HCT116 (cell line): ENCODE data around the gene SPEM3. TPM values are rescaled to one million over a fixed set of nuclear protein-coding genes. Genes with fewer than 3 reads are reported as not detected.

ENCODE experiments used
- ATAC-seq: fragments of 200-7000 bp; cut with Tn5 transposase; 2 replicates; pipeline ENCODE4 v1.9.1; 2020; ENCODE audit warnings: mild to moderate bottlenecking, moderate library complexity
- BruUV-seq: library from RNA; stranded (reverse); fragments of 400-500 nt; replicated peaks from 2 replicates; lab custom pipeline; 2021; lab: Mats Ljungman, UMichigan
- CTCF ChIA-PET: fragments of 300-600 bp; sonication (Branson Sonifier 250); formaldehyde crosslinking; loops from one replicate; lab custom pipeline; 2021; ENCODE audit warnings: antibody characterized with exemption; lab: Charles Lee
- POLR2A ChIA-PET: fragments of 300-600, 350-600 bp; sonication (Branson Sonifier 250); formaldehyde crosslinking; loops from one replicate; lab custom pipeline; 2021; ENCODE audit warnings: antibody characterized with exemption; lab: Charles Lee
- RAD21 ChIA-PET, 2 experiments: fragments of 300-600 bp; sonication (Branson Sonifier 250); formaldehyde crosslinking; loops; one replicate each; lab custom pipeline; 2023; ENCODE audit warnings: low total read pairs in 2 of 2; ENCODE audit not compliant: uncharacterized antibody in 2 of 2, unreplicated experiment in 2 of 2, low non-redundant PET in 1 of 2; lab: Charles Lee
- DNase-seq: peaks from one replicate; pipeline ENCODE4 v3.0.0-alpha.2; 2010; ENCODE audit warnings: low read depth, low spot score
- H2AFZ ChIP-seq: fragments of 200-600 bp; shearing (Covaris generic), sonication (generic); 2 replicates; pipeline ENCODE4 v1.6.1; 2017; ENCODE audit warnings: low read depth, mixed run types, mixed read lengths, antibody characterized with exemption, low read length; ENCODE audit not compliant: poor library complexity, severe bottlenecking
- H3K27ac ChIP-seq: 2 replicates; pipeline ENCODE4 v1.5.1; 2012; ENCODE audit warnings: low read depth, low read length
- H3K27me3 ChIP-seq: fragments of 200-600 bp; sonication (generic); 2 replicates; pipeline ENCODE4 v1.6.1; 2016; ENCODE audit warnings: mixed run types, low read length, mixed read lengths; ENCODE audit not compliant: insufficient read depth
- H3K36me3 ChIP-seq, 2 experiments: fragments of 200-500 bp in 1 of 2; fragments of 200-600 bp in 1 of 2; sonication (Bioruptor generic) in 1 of 2; sonication (generic) in 1 of 2; 2 replicates each; pipeline versions ENCODE4 v1.5.1 to v1.6.1; 2014 to 2016; ENCODE audit warnings: low read length in 2 of 2, inconsistent platforms in 1 of 2, mixed read lengths in 1 of 2, mixed run types in 1 of 2; ENCODE audit not compliant: insufficient read depth in 2 of 2, control insufficient read depth in 1 of 2
- H3K4me1 ChIP-seq, 2 experiments: fragments of 200-600 bp in 1 of 2; sonication (generic) in 1 of 2; 2 replicates each; pipeline versions ENCODE4 v1.5.1 to v1.6.1; 2012 to 2017; ENCODE audit warnings: low read length in 2 of 2, inconsistent platforms in 1 of 2, mild to moderate bottlenecking in 1 of 2, mixed read lengths in 1 of 2, mixed run types in 1 of 2, moderate library complexity in 1 of 2; ENCODE audit not compliant: insufficient read depth in 2 of 2, control insufficient read depth in 1 of 2
- H3K4me2 ChIP-seq: fragments of 200-600 bp; sonication (generic); 2 replicates; pipeline ENCODE4 v1.6.1; 2017; ENCODE audit warnings: mixed run types, low read length, mixed read lengths
- H3K4me3 ChIP-seq, 2 experiments: fragments of 200-600 bp in 1 of 2; sonication (generic) in 1 of 2; replicated peaks in 1 of 2; 2 replicates each; pipeline ENCODE4 v1.5.1; 2011 to 2016; ENCODE audit warnings: low read length in 2 of 2, control low read depth in 1 of 2, low read depth in 1 of 2, mild to moderate bottlenecking in 1 of 2, mixed read lengths in 1 of 2, mixed run types in 1 of 2
- H3K79me2 ChIP-seq: fragments of 200-600 bp; sonication (generic); 2 replicates; pipeline ENCODE4 v1.6.1; 2017; ENCODE audit warnings: mild to moderate bottlenecking, mixed run types, low read length, moderate library complexity, mixed read lengths; ENCODE audit not compliant: insufficient read depth
- H3K9ac ChIP-seq: fragments of 200-600 bp; sonication (generic); 2 replicates; pipeline ENCODE4 v1.6.1; 2016; ENCODE audit warnings: low read length, mixed read lengths
- H3K9me2 ChIP-seq: fragments of 200-600 bp; sonication (generic), shearing (Covaris generic); 2 replicates; pipeline ENCODE4 v1.6.1; 2017; ENCODE audit warnings: mixed run types, mild to moderate bottlenecking, moderate library complexity; ENCODE audit not compliant: insufficient read depth
- H3K9me3 ChIP-seq, 2 experiments: fragments of 200-500 bp in 1 of 2; fragments of 200-600 bp in 1 of 2; sonication (Bioruptor generic) in 1 of 2; sonication (generic) in 1 of 2; 2 replicates each; pipeline ENCODE4 v1.6.1; 2014 to 2017; ENCODE audit warnings: low read length in 2 of 2, mixed read lengths in 2 of 2, inconsistent platforms in 1 of 2, low read depth in 1 of 2, mild to moderate bottlenecking in 1 of 2, mixed run types in 1 of 2, moderate library complexity in 1 of 2; ENCODE audit not compliant: control insufficient read depth in 1 of 2, insufficient read depth in 1 of 2
- H4K20me1 ChIP-seq: fragments of 200-600 bp; sonication (generic), shearing (Covaris generic); 2 replicates; pipeline ENCODE4 v1.6.1; 2017; ENCODE audit warnings: mixed run types, mild to moderate bottlenecking, moderate library complexity; ENCODE audit not compliant: insufficient read depth
- CTCF ChIP-seq, 3 experiments: fragments of 200-600 bp in 1 of 3; sonication (generic) in 1 of 3; IDR thresholded peaks in 2 of 3; conservative IDR thresholded peaks in 1 of 3; 2 replicates each; pipeline ENCODE4 v1.5.1; 2012 to 2017; ENCODE audit warnings: low read depth in 2 of 3, low read length in 2 of 3, antibody characterized with exemption in 1 of 3, borderline replicate concordance in 1 of 3, control low read depth in 1 of 3, mild to moderate bottlenecking in 1 of 3, mixed read lengths in 1 of 3, mixed run types in 1 of 3, moderate library complexity in 1 of 3; ENCODE audit not compliant: insufficient read depth in 1 of 3
- FOSL1 ChIP-seq: IDR thresholded peaks from 2 replicates; pipeline ENCODE4 v1.6.1; 2012; ENCODE audit warnings: low read depth
- JUND ChIP-seq: IDR thresholded peaks from 2 replicates; pipeline ENCODE4 v1.6.1; 2012
- MAX ChIP-seq: IDR thresholded peaks from 2 replicates; pipeline ENCODE4 v1.6.1; 2012
- RAD21 ChIP-seq: IDR thresholded peaks from 2 replicates; pipeline ENCODE4 v1.6.1; 2012; ENCODE audit warnings: low read depth, mild to moderate bottlenecking
- SRF ChIP-seq: IDR thresholded peaks from 2 replicates; pipeline ENCODE4 v1.6.1; 2012; ENCODE audit warnings: low read depth
- ZBTB33 ChIP-seq: IDR thresholded peaks from 2 replicates; pipeline ENCODE4 v1.6.1; 2011; ENCODE audit warnings: mild to moderate bottlenecking, low read length, moderate library complexity; ENCODE audit not compliant: insufficient replicate concordance; ENCODE audit errors: extremely low read depth
- ZNF274 ChIP-seq: fragments of 200-500 bp; sonication (Bioruptor generic); IDR thresholded peaks from 2 replicates; pipeline ENCODE4 v1.6.1; 2014; ENCODE audit warnings: mild to moderate bottlenecking, low read depth, low read length, inconsistent platforms
- intact Hi-C: fragments of 100-400 bp; cut with micrococcal nuclease; formaldehyde crosslinking; loops from 2 replicates; pipeline ENCODE4 v1.10.0; 2022
- total RNA-seq: library from RNA; stranded (reverse); gene quantifications from one replicate; pipeline ENCODE4 v1.2.1, GENCODE V29; 2021; ENCODE audit not compliant: unreplicated experiment

SPEM3 gene
- total RNA-seq, 1 experiment from 2014 or later: not detected

- H3K9me2 ChIP-seq: no peaks in the 10 kb centered on the region
- no peaks in the 10 kb centered on the region for H3K27me3 ChIP-seq
- peaks cover 8 to 26% of the 10 kb centered on the region in 2 experiments; a peak in 3 of 4 replicates for H3K4me1 ChIP-seq
- H4K20me1 ChIP-seq: no peaks in the 10 kb centered on the region
- ChIA-PET POLR2A (no interaction called here), RAD21 (no interaction called here), CTCF (interaction anchor here (1.6 kb wide), 1 partner anchor 23 kb away, joined by 5 read pairs; no protein-coding TSS in a partner anchor)
- no peak overlapping the region for H2AFZ ChIP-seq
- H3K27ac ChIP-seq: no peak overlapping the region
- no peak for TF ChIP-seq ZBTB33
- no peak for TF ChIP-seq MAX
- no peak for TF ChIP-seq SRF
- TF ChIP-seq JUND: no peak
- no peak for TF ChIP-seq ZNF274
- TF ChIP-seq FOSL1: no peak
- no peak for TF ChIP-seq RAD21
- TF ChIP-seq CTCF (IDR thresholded peaks at IDR 0.05 in 2 of 3, conservative IDR thresholded peaks at IDR 0.05 in 1 of 3; ENCODE audit: borderline replicate concordance in 1 of 3, insufficient read depth in 1 of 3, low read depth in 2 of 3, low read length in 2 of 3): no peak
- intact Hi-C loops: no loop called here
- no peak for ATAC-seq
- H3K4me2 ChIP-seq: no peak overlapping the region
- H3K9ac ChIP-seq: no peak overlapping the region
- 0 out of 4 replicates have a peak, but pooled peaks cover 0 to 7% of the 10 kb centered on the region in 2 experiments for H3K9me3 ChIP-seq
- no peak for DNase-seq
- peaks cover 0 to 9% of the 10 kb centered on the region in 2 experiments; a peak in 1 of 4 replicates for H3K36me3 ChIP-seq
- H3K4me3 ChIP-seq: no peak overlapping the region
- BruUV-seq: no TSS peak
- H3K79me2 ChIP-seq: peaks cover 8% of the 10 kb centered on the region; the same call in 1 of the 2 replicates
Observed at GRCh38 chr17:7379134-7379533, 49.5 kb upstream of the SPEM3 start.
